GM12801 (cell line): ENCODE results near the gene UBXN2A.

Source experiments
- CTCF ChIP-seq: IDR thresholded peaks from one replicate; pipeline ENCODE4 v1.5.1; 2011; ENCODE audit warnings: control low read depth; ENCODE audit not compliant: insufficient read length; ENCODE audit errors: extremely low read depth

UBXN2A gene

GRCh38 chr2:23944976-23945375 lies 4.7 kb downstream of the UBXN2A start:
- TF ChIP-seq CTCF: no peak

- no peak for TF ChIP-seq CTCF
Measured at GRCh38 chr2:23947350-23947749, 7.1 kb downstream of the UBXN2A start.

- no peak for TF ChIP-seq CTCF
Measured at GRCh38 chr2:23953625-23954024, 13.4 kb downstream of the UBXN2A start.

- no peak for TF ChIP-seq CTCF
Measured at GRCh38 chr2:23954325-23955014, 14.2 kb downstream of the UBXN2A start.

- TF ChIP-seq CTCF: no peak
Measured at GRCh38 chr2:23967846-23968245, 27.6 kb downstream of the UBXN2A start.

- no peak for TF ChIP-seq CTCF
Measured at GRCh38 chr2:23976883-23977282, 36.6 kb downstream of the UBXN2A start.

GRCh38 chr2:23988371-23988770 lies 48.1 kb downstream of the UBXN2A start:
- no peak for TF ChIP-seq CTCF

GRCh38 chr2:23992931-23993330 lies 52.7 kb downstream of the UBXN2A start:
- no peak for TF ChIP-seq CTCF
